ENCODE measurements around the gene CD3E. TPM values are rescaled to one million over a fixed set of nuclear protein-coding genes. Genes with fewer than 3 reads are reported as not detected.
A peak's percentile ranks its signal among the peaks of the same experiment; 100 is the strongest.

CD3E gene
- total RNA-seq, 3 donors from 2014 or later (not counting 1 experiment from before 2014, with no cell fraction given): 31.6 to 322 (median 155) TPM

DNA sequence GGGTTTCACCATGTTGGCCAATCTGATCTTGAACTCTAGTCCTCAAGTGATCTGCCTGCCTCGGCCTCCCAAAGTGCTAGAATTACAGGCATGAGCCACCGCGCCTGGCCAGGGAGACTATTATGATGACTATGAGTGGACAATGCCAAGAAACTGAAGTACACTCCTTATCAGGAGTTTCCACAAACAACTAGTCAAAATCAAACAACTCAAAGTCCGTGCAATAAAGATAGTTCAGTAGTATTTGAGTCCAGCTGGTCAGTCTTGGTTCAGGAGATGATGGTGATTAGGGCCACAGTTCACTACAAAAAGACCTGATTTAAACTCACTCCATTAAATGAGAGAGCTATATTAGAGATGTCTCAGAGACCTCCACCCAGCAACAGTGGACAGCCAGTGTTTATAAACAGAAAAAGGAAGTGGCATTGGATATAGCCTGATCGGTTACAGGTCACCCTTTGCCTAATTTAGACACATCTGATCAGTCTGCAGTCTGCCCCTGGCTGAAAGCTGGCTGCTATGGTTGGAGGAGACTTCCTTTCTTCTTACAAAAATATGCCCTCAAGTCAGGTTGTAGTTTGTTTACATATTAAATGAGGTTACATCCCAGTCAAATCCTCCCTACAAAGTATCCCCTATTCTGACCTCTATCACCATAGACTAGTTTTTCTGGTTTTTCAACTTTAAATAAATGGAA lies 17.0 kb downstream of the CD3E start:
- Mint-ChIP-seq H3K4me3 (no peak overlapping the region), H3K36me3 (no peaks in the 10 kb centered on the region), H3K27me3 (ENCODE audit: low read depth in 2 of 2) (no peaks in the 10 kb centered on the region), H3K9me3 (peaks cover 0 to 5% of the 10 kb centered on the region in 2 donors), H3K4me1 (peaks cover 35 to 52% of the 10 kb centered on the region in 2 donors), H3K27ac (peak overlapping the region; percentile 56 to 67)
- no peaks in the 10 kb centered on the region for H3K36me3 ChIP-seq (ENCODE audit: control insufficient read depth, insufficient read depth, low read length)
- DNase-seq (no peak), ATAC-seq (no peak)
- H3K4me1 ChIP-seq (ENCODE audit: control insufficient read depth, insufficient read depth, low read length): peaks cover 58% of the 10 kb centered on the region
- intact Hi-C loops (cut with micrococcal nuclease): no loop called here
- no peaks in the 10 kb centered on the region for H3K27me3 ChIP-seq (ENCODE audit: control insufficient read depth, insufficient read depth, low read length)
- no peak overlapping the region for H3K4me3 ChIP-seq (ENCODE audit: low read length)
- TF ChIP-seq, protein P1, sequence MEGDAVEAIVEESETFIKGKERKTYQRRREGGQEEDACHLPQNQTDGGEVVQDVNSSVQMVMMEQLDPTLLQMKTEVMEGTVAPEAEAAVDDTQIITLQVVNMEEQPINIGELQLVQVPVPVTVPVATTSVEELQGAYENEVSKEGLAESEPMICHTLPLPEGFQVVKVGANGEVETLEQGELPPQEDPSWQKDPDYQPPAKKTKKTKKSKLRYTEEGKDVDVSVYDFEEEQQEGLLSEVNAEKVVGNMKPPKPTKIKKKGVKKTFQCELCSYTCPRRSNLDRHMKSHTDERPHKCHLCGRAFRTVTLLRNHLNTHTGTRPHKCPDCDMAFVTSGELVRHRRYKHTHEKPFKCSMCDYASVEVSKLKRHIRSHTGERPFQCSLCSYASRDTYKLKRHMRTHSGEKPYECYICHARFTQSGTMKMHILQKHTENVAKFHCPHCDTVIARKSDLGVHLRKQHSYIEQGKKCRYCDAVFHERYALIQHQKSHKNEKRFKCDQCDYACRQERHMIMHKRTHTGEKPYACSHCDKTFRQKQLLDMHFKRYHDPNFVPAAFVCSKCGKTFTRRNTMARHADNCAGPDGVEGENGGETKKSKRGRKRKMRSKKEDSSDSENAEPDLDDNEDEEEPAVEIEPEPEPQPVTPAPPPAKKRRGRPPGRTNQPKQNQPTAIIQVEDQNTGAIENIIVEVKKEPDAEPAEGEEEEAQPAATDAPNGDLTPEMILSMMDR (IDR thresholded peaks at IDR 0.05): no peak
- no peaks in the 10 kb centered on the region for H3K9me3 ChIP-seq (ENCODE audit: control insufficient read depth, insufficient read depth, low read length)
- peak overlapping the region; percentile 6 for H3K27ac ChIP-seq (ENCODE audit: low read length)
- 72% methylated on average over 4 of the region's 5 CpGs for WGBS (ENCODE audit: insufficient coverage)

DNA sequence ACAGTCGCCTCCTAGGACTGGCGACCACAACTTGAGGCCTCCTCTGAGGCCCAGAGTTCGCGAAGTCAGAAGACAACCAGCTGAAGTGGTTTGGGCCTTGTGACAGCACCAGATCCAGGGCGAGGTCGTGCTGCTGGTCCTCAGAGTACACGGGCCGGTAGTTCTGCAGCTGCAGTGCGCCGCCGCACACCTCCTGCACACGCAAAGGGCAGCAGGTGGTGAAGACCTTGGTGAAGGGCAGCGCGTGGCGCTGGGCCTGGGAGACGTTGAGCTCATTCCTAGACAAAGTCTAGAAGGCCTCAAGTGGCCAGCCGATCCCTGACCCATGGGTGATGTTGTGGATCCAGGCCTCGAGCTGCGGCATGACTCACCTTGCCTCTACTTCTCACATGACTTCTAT lies 18.2 kb downstream of the CD3E start:
- intact Hi-C loops (cut with micrococcal nuclease): no loop called here
- TF ChIP-seq, protein P1 (IDR thresholded peaks at IDR 0.05): no peak
- Mint-ChIP-seq H3K27me3 (ENCODE audit: low read depth in 2 of 2) (no peaks in the 10 kb centered on the region), H3K27ac (no peak overlapping the region), H3K9me3 (peaks cover 0 to 5% of the 10 kb centered on the region in 2 donors), H3K4me3 (no peak overlapping the region), H3K36me3 (no peaks in the 10 kb centered on the region), H3K4me1 (peaks cover 25 to 42% of the 10 kb centered on the region in 2 donors)
- Histone ChIP-seq H3K36me3 (ENCODE audit: control insufficient read depth, insufficient read depth, low read length) (no peaks in the 10 kb centered on the region), H3K4me1 (ENCODE audit: control insufficient read depth, insufficient read depth, low read length) (peaks cover 46% of the 10 kb centered on the region), H3K27ac (ENCODE audit: low read length) (no peak overlapping the region), H3K27me3 (ENCODE audit: control insufficient read depth, insufficient read depth, low read length) (no peaks in the 10 kb centered on the region), H3K9me3 (ENCODE audit: control insufficient read depth, insufficient read depth, low read length) (no peaks in the 10 kb centered on the region), H3K4me3 (ENCODE audit: low read length) (no peak overlapping the region)
- ATAC-seq: no peak
- DNase-seq: no peak
- 97% methylated on average over 19 of the region's 19 CpGs for WGBS (ENCODE audit: insufficient coverage)

DNA sequence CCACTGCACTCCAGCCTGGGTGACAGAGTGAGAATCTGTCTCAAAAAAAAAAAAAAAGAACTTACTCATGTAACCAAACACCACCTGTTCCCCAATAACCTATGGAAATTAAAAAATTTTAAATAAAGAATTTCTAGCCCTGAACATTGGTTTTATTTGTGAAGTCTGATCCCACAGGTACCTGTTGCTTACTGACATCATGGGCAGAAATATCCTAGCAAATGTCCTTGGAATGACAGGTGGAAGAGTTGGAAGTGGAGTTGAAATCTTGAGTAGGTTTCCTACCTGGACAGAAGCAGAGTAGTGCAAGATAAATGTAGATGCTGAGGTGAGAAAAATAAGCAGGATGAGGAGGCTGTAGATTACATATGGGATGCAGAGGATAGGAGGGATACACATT lies 20.8 kb downstream of the CD3E start:
- ATAC-seq (no peak), DNase-seq (no peak)
- Histone ChIP-seq H3K4me3 (ENCODE audit: low read length) (no peak overlapping the region), H3K36me3 (ENCODE audit: control insufficient read depth, insufficient read depth, low read length) (no peaks in the 10 kb centered on the region), H3K4me1 (ENCODE audit: control insufficient read depth, insufficient read depth, low read length) (peaks cover 21% of the 10 kb centered on the region), H3K9me3 (ENCODE audit: control insufficient read depth, insufficient read depth, low read length) (no peaks in the 10 kb centered on the region), H3K27ac (ENCODE audit: low read length) (no peak overlapping the region), H3K27me3 (ENCODE audit: control insufficient read depth, insufficient read depth, low read length) (no peaks in the 10 kb centered on the region)
- no peaks in the 10 kb centered on the region for H3K27me3 Mint-ChIP-seq (ENCODE audit: low read depth in 2 of 2)
- no peak overlapping the region for H3K4me3 Mint-ChIP-seq
- no peak overlapping the region for H3K27ac Mint-ChIP-seq
- H3K9me3 Mint-ChIP-seq: peaks cover 0 to 3% of the 10 kb centered on the region in 2 donors
- no peaks in the 10 kb centered on the region for H3K36me3 Mint-ChIP-seq
- TF ChIP-seq, protein P1 (IDR thresholded peaks at IDR 0.05): no peak
- H3K4me1 Mint-ChIP-seq: peaks cover 8 to 17% of the 10 kb centered on the region in 2 donors
- intact Hi-C loops (cut with micrococcal nuclease): no loop called here

DNA sequence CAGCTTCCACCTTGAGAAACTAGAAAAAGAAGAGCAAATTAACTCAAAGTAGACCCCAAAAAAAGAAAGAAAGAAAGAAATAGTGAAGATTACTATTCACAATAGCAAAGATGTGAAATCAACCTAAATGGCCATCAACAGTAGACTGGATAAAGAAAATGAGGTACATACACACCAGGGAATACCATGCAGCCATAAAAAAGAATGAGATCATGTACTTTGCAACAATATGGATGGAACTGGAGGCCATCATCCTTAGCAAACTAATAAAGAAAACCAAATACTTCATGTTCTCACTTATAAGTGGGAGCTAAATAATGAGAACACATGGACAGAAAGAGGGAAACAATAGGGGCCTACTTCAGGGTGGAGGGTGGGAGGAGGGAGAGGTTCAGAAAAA lies 24.2 kb downstream of the CD3E start:
- H3K27me3 Mint-ChIP-seq (ENCODE audit: low read depth in 2 of 2): no peaks in the 10 kb centered on the region
- Histone ChIP-seq H3K27me3 (ENCODE audit: control insufficient read depth, insufficient read depth, low read length) (no peaks in the 10 kb centered on the region), H3K4me1 (ENCODE audit: control insufficient read depth, insufficient read depth, low read length) (no peaks in the 10 kb centered on the region), H3K36me3 (ENCODE audit: control insufficient read depth, insufficient read depth, low read length) (no peaks in the 10 kb centered on the region), H3K4me3 (ENCODE audit: low read length) (no peak overlapping the region), H3K27ac (ENCODE audit: low read length) (no peak overlapping the region), H3K9me3 (ENCODE audit: control insufficient read depth, insufficient read depth, low read length) (no peaks in the 10 kb centered on the region)
- no peak for ATAC-seq
- TF ChIP-seq, protein P1 (IDR thresholded peaks at IDR 0.05): no peak
- H3K4me1 Mint-ChIP-seq: no peaks in the 10 kb centered on the region
- H3K36me3 Mint-ChIP-seq: no peaks in the 10 kb centered on the region
- H3K27ac Mint-ChIP-seq: no peak overlapping the region
- intact Hi-C loops (cut with micrococcal nuclease): no loop called here
- DNase-seq: no peak
- no peak overlapping the region for H3K4me3 Mint-ChIP-seq
- no peaks in the 10 kb centered on the region for H3K9me3 Mint-ChIP-seq
